ENCODE measurements around the gene KRTAP5-11. TPM values are rescaled to one million over a fixed set of nuclear protein-coding genes. Genes with fewer than 3 reads are reported as not detected.
"Not testable (repeated sequence)": the region's sequence is repeated elsewhere in the genome, so short reads cannot be mapped to it uniquely, and the experiment has no call there.

The KRTAP5-11 gene, protein sequence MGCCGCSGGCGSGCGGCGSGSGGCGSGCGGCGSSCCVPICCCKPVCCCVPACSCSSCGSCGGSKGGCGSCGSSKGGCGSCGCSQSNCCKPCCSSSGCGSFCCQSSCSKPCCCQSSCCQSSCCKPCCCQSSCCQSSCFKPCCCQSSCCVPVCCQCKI
- total RNA-seq = not detected

GRCh38 chr11:71582309-71582895 is at the start of gene KRTAP5-11:
KRTAP5-11 (minus strand) TSS chr11:71582875; CDS start chr11:71582837, 38 bp downstream.
- DNase-seq = peak; percentile 65

GRCh38 chr11:71631551-71631950 is 48.9 kb upstream of the KRTAP5-11 start:
- not testable (repeated sequence) for DNase-seq

DNA sequence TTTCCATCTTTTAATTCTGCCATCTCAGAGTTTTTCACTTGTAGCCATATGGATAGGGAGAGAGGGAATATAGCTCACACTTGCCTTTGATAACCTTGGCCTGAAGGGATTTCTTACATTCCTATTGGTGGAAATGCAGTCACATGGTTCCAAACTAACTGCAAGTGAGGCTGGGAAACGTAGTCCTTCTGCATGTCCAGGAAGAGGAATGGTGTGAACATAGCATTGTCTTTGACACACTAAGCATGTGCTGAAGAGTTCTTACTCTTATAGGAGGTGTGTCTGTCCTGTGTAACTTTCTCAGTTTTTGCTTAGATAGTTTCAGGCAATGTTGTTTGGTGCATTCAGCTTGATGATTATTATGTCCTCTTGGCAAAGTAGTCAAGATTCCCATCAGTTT is 47.4 kb upstream of the KRTAP5-11 start:
- not testable (repeated sequence) for DNase-seq

DNA sequence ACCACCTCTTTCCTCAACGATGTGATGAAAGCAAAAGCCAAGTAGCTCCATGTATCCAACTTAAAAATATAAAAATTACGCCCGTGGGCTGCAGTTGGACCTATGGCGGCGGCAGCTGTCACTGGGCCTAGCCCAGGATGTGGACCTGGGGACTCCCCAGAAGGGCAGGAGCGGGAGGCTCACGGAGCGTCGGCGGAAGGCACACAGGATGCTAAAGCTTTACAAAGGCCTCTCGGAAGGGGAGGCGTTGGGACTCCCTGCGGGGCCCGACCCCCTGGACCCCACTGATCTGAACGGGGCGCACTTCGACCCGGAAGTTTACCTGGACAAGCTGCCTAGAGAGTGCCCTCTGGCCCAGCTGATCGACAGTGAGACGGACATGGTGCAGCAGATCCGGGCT is 46.3 kb upstream of the KRTAP5-11 start:
- not testable (repeated sequence) for DNase-seq

DNA sequence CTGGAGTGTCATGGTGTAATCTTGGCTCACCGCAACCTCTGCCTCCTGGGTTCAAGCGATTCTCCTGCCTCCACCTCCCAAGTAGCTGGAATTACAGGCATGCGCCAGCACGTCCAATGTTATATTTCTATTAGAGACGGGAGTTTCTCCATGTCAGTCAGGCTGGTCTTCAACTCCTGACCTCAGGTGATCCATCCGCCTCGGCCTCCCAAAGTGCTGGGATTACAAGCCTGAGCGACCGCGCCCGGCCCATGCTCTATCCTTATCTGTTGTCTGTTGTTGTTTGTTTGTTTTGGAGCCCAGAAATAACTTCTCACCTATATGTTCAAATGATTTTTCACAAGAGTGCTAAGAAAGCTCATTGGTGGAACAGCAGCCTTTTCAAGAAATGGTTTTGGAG is 40.6 kb upstream of the KRTAP5-11 start:
- DNase-seq = not testable (repeated sequence)

GRCh38 chr11:71622561-71622960 is 39.9 kb upstream of the KRTAP5-11 start:
- not testable (repeated sequence) for DNase-seq

GRCh38 chr11:71615003-71615402 is 32.3 kb upstream of the KRTAP5-11 start:
- DNase-seq = peak; percentile 8

- DNase-seq = not testable (repeated sequence)
These were observed 31.8 kb upstream of the KRTAP5-11 start for GRCh38 chr11:71614366-71614917.

GRCh38 chr11:71613931-71614330 is 31.3 kb upstream of the KRTAP5-11 start:
- not testable (repeated sequence) for DNase-seq

DNA sequence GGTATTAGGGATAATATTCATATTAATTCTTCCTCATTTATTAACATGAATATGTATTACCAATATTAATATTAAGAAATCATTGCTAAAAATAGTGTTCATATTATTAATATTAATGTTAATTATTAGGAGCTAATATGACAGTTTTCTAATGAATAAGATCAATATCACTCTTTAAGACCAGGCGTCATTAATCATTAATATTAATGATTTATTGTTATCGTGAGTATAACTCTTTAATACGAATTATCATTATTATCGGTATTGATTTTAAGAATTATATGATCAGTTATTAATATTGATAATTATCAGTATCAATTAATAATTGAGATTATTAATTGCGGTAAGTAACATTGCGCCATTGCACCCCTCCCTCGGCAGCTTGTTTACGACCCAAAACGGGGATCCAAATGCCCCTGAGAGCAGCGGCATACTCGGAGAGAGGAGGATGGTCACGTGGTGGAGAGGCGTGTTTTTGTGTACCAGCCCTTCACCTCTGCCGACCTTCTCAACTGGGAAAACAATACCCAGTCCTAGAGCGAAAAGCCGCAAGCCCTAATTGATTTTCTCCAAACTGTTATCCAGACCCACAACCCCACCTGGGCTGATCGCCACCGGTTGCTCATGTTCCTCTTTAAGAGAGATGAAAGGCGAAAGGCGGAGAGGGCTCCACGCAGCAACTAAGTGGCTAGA is 28.7 kb upstream of the KRTAP5-11 start:
- DNase-seq = not testable (repeated sequence)

DNA sequence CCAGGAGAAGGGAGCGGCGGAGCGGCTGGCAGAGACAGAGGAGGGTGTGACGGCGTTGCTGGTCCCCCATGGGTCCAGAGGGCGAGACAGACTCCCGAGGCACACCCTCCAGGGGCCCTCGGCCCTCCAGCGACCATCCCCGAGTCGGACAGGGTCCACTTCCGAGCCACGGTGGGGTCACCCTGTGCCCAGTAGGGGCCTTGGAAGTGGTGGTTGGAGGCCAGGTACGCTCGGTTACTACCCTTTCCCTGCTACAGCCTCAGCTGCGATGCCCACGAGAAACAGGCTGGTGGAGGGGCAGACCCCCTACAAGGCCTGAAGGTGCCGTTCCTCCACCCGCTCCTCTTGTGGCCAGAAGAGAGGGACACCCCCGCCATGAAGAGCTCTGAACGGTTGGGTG is 25.6 kb upstream of the KRTAP5-11 start:
- not testable (repeated sequence) for DNase-seq

DNA sequence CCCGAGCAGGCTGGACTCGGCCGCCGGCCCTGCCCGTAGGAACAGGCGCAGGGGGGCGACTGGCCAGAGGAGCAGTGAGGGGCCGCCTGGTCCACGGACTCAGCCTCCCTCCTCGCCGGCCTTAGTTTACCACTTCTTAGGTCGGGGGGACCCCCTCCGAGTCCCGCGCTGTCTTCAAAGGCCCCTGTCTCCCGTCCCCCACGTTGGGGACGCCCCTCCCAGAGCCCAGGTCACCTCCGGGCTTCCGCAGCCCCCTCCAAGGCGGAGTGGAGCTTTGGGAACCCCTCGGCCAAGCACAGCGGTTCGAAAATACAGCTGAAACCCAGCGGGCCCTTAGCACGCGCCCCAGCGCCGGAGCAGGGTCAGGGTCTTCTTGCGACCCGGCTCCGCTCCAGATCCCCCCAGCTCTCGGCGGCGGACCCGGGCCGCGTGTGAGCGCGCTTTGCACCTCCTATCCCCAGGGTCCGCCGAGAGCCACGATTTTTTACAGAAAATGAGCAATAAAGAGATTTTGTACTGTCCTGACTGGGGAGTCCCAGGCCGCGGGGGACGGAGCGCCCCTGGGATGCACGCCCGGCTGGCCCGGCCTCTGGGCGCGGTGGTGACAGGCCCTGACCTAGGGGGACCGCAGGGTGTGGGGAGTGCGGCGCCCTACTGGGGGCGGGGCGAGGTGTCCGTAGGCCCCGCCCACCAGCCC is 25.0 kb upstream of the KRTAP5-11 start:
- DNase-seq = not testable (repeated sequence)

DNA sequence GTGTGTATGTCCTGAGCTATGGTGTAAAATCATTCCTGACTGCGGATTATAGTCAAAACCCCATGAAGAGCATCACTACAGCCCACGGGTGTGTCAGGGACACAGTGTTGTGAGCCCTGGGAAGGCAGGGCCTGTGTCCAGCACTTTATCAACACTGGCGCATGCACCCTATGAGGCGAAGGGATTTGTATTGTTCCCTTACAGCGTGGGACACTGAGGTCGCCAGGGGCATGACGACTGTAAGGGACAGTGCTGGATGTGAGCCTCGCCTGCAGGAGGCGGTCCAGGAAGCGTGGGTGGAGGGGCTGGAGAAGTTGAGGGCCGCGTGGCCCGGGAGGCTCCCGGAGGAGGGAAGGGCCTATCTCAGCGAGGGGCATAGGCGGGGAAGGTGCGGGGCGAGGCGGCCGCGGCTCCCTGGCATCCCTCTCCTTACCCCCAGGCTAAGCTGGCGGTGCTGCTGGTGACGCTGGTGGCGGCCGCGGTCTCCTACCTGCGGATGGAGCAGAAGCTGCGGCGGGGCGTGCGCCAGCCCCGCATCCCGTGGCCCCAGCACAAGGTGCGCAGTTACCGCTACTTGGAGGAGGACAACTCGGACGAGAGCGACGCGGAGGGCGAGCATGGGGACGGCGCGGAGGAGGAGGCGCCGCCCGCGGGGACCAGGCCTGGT is 24.3 kb upstream of the KRTAP5-11 start:
- DNase-seq = not testable (repeated sequence)

DNA sequence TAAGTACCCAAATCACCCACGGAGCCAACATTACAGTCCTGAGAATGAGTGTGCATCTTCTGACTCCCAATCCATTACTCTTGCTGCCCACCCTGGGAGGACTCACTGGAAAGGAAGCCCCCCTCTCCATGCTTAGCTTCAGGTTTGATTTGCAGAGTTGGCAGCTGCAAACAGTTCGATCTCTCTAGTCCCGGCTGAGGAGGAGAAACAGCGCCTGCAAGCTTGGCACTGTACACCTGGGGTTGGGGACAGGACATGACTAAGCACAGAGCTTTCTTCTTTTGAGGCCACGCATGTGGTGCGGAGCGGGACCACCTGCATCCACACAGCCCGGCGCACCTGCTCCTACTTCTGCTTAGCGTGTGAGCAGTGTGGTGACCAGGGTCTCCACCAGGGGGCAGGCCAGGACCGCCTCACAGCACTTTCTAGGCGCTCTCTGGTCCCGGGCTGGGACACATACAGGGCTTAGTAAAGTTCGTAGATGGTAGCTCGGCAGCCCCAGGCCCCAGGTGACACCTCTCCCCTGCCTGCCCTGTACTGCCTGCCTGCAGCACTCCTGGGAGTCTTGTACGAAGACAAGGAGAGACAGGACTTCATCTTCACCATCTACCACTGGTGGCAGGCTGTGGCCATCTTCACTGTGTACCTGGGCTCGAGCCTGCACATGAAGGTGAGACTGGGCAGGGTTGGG is 22.3 kb upstream of the KRTAP5-11 start:
- DNase-seq = not testable (repeated sequence)

DNA sequence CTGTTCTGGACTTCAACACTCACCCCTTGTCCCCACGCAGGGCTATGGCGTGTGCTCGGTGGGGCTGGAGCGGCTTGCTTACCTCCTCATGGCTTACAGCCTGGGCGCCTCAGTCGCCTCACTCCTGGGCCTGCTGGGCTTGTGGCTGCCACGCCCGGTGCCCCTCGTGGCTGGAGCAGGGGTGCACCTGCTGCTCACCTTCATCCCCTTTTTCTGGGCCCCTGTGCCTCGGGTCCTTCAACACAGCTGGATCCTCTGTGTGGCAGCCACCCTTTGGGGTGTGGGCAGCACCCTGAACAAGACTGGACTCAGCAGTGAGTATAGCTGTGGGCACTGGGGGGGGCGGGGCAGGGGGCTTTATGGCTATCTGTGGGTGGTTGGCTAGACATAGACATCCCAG is 20.5 kb upstream of the KRTAP5-11 start:
- DNase-seq = not testable (repeated sequence)

DNA sequence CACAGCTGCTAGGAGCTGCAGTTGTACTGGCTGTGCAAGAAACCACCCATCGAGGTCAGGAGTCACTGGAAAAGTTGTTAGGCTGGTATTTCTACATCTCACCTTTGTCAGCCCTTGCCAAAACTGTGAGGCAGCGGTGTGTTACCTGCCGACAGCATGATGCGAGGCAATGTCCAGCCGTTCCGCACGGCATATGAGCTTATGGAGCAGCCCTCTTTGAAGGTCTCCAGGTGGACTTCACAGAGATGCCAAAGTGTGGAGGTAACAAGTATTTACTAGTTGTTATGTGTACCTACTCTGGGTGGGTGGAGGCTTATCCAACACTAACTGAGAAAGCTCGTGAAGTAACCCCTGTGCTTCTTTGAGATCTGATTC is 6.9 kb upstream of the KRTAP5-11 start:
- not testable (repeated sequence) for DNase-seq

DNA sequence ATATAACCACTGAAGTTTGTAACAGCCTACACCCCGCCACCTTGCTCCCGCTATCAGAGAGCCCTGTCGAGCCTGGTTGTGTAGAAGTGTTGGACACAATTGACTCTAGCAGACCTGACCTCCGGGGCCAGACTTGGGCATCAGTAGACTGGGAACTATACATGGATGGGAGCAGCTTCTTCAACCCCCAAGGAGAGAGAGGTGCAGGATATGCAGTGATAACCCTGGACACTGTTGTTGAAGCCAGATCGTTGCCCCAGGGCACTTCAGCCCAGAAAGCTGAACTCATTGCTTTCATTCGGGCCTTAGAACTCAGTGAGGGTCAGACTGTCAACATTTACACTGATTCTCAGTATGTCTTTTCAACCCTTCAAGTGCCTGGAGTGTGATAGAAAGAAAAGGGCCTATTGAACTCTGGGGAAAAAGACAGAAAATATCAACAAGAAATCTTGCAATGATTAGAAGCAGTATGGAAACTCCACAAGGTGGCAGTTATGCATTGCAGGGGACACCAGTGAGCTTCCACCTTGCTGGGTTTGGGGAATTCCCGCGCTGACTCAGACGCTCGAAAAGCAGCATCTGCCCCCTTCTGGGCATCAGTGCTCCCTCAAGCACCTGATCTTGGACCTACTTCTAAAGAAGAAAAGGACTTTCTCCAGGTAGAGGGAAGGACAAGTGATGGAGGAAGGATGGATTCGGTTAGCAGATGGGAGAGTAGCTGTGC is 6.3 kb upstream of the KRTAP5-11 start:
- not testable (repeated sequence) for DNase-seq

GRCh38 chr11:71588314-71588713 is 5.6 kb upstream of the KRTAP5-11 start:
- DNase-seq = not testable (repeated sequence)

DNA sequence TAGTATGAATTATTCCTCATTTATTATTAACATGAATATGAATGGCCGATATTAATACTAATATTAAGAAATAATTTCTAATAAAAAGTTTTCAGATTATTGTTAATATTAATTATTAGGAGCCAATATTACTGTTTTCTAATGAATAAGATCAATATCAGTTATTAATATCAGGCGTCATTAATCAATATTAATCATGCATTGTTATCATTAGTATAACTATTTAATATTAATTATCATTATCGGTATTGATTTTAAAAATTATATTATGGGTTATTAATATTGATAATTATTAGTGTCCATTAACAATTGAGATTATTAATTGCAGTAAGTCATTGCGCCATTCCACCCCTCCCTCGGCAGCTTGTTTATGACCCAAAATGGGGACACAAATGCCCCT is 3.0 kb upstream of the KRTAP5-11 start:
- DNase-seq = not testable (repeated sequence)

DNA sequence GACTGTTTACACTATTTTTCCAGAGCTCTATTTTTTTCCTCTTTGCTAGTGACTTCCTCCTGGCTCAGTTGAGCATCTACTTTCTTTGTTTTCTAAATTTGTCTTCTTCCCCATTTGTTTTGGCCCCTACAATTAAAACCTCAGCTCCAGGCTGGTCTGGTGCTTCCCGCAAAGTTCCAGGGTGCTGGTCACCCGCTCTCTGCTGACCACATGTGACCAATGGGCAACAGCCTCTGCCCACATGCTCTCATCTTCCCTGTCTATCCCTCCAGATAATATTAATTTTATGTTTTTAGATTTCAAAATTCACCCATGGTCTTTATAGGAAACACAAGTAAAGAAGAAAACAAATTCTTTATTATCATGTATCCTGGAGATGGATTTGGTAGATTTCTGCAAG is 294 bp upstream of the KRTAP5-11 start:
- not testable (repeated sequence) for DNase-seq

- DNase-seq = no peak
These were observed 849 bp downstream of the KRTAP5-11 start for GRCh38 chr11:71581826-71582225.

Measured in tongue (tissue), 2 donors.